OCI-LY3 (cell line): ENCODE data around the gene F2RL3.

Experiments
- H2AFZ ChIP-seq: fragments of 200-600, 300-600 bp; shearing (Covaris generic); 2 replicates; pipeline ENCODE4 v1.6.0; 2014; ENCODE audit warnings: antibody characterized with exemption, low read depth, low read length
- H3K27ac ChIP-seq: fragments of 200-600, 300-600 bp; sonication (generic); 2 replicates; pipeline ENCODE4 v1.5.1; 2014; ENCODE audit warnings: mild to moderate bottlenecking, low read length, moderate library complexity, mixed read lengths
- H3K27me3 ChIP-seq: fragments of 200-600, 300-600 bp; sonication (generic); 2 replicates; pipeline ENCODE4 v1.6.1; 2014; ENCODE audit warnings: low read depth, low read length, mixed read lengths
- H3K36me3 ChIP-seq: fragments of 200-600, 300-600 bp; sonication (generic); replicated peaks from 2 replicates; pipeline ENCODE3; 2014; ENCODE audit warnings: low read depth, low read length, mixed read lengths
- H3K4me1 ChIP-seq: fragments of 300-600, 200-600 bp; sonication (generic); 2 replicates; pipeline ENCODE4 v1.6.1; 2014; ENCODE audit warnings: low read length, mixed read lengths
- H3K4me2 ChIP-seq: fragments of 200-600, 300-600 bp; sonication (generic); 2 replicates; pipeline ENCODE4 v1.6.1; 2014; ENCODE audit warnings: low read length, mixed read lengths
- H3K4me3 ChIP-seq: fragments of 300-600, 200-600 bp; sonication (generic); 2 replicates; pipeline ENCODE4 v1.5.1; 2014; ENCODE audit warnings: antibody characterized with exemption, mild to moderate bottlenecking, low read length, moderate library complexity
- H3K79me2 ChIP-seq: fragments of 300-600, 200-600 bp; shearing (Covaris generic); 2 replicates; pipeline ENCODE4 v1.6.1; 2014; ENCODE audit warnings: mild to moderate bottlenecking, low read length, mixed read lengths
- H3K9ac ChIP-seq: fragments of 300-600, 200-600 bp; shearing (Covaris generic); 2 replicates; pipeline ENCODE4 v1.6.0; 2014; ENCODE audit warnings: mild to moderate bottlenecking, low read length, moderate library complexity
- H3K9me3 ChIP-seq: fragments of 200-600, 300-600 bp; shearing (Covaris generic); 2 replicates; pipeline ENCODE4 v1.6.1; 2014; ENCODE audit warnings: low read length, mixed read lengths; ENCODE audit not compliant: insufficient read depth
- H4K20me1 ChIP-seq: fragments of 200-600, 300-600 bp; sonication (generic); 2 replicates; pipeline ENCODE4 v1.6.1; 2016; ENCODE audit warnings: low read length, mixed read lengths; ENCODE audit not compliant: insufficient read depth
- CTCF ChIP-seq: fragments of 200-600, 300-600 bp; sonication (generic); IDR thresholded peaks from 2 replicates; pipeline ENCODE4 v1.5.1; 2014; ENCODE audit warnings: antibody characterized with exemption, low read length, low read depth
- EZH2phosphoT487 ChIP-seq: fragments of 200-600 bp; shearing (Covaris generic); IDR thresholded peaks from 2 replicates; pipeline ENCODE4 v1.6.1; 2018; ENCODE audit warnings: antibody characterized with exemption, mixed run types, low read depth

F2RL3 gene

GRCh38 chr19:16861834-16862233, 27.0 kb upstream of the F2RL3 start:
- H3K4me2 ChIP-seq: no peak overlapping the region
- no peak overlapping the region for H2AFZ ChIP-seq
- H3K79me2 ChIP-seq: no peaks in the 10 kb centered on the region
- no peaks in the 10 kb centered on the region for H3K27me3 ChIP-seq
- TF ChIP-seq EZH2phosphoT487 (no peak), CTCF (no peak)
- H3K9me3 ChIP-seq: no peaks in the 10 kb centered on the region
- no peak overlapping the region for H3K27ac ChIP-seq
- peaks cover 17% of the 10 kb centered on the region for H3K36me3 ChIP-seq
- H4K20me1 ChIP-seq: no peaks in the 10 kb centered on the region
- peaks cover 6% of the 10 kb centered on the region; the same call in 1 of the 2 replicates for H3K4me1 ChIP-seq
- no peak overlapping the region for H3K9ac ChIP-seq
- no peak overlapping the region for H3K4me3 ChIP-seq

DNA sequence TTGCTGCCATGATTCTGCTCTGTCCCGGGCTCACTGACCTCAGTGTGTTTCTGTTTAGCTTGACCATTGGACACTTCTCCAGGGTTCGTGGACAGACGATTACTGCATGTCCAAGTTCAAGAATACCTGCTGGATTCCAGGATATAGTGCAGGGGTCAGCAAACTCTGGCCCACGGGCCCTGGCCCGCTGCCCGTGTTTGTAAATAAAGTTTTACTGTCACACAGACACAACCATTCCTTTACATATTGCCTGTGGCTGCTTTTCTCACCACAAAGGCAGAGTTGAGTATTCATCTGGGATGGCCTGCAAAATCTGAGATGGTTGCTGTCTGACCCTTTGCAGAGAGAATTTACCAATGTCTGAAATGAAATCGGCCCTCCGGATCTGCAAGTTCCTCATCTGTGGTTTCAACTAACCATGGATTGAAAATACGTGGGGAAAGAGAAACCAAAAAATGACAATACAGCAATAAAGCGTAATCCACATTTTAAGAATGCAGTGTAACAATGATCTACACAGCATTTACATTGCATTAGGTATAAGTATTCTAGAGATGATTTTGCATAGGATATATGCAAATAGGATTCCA, 25.9 kb upstream of the F2RL3 start:
- H3K9ac ChIP-seq: no peak overlapping the region
- peaks cover 6% of the 10 kb centered on the region; the same call in 1 of the 2 replicates for H3K4me1 ChIP-seq
- no peaks in the 10 kb centered on the region for H3K79me2 ChIP-seq
- no peaks in the 10 kb centered on the region for H4K20me1 ChIP-seq
- no peak for TF ChIP-seq EZH2phosphoT487
- no peak for TF ChIP-seq CTCF
- H3K36me3 ChIP-seq: peaks cover 27% of the 10 kb centered on the region
- H3K27ac ChIP-seq: no peak overlapping the region
- no peak overlapping the region for H2AFZ ChIP-seq
- no peak overlapping the region for H3K4me3 ChIP-seq
- H3K9me3 ChIP-seq: no peaks in the 10 kb centered on the region
- no peak overlapping the region for H3K4me2 ChIP-seq
- no peaks in the 10 kb centered on the region for H3K27me3 ChIP-seq

GRCh38 chr19:16867211-16867610, 21.6 kb upstream of the F2RL3 start:
- no peak for TF ChIP-seq EZH2phosphoT487
- no peak for TF ChIP-seq CTCF
- Histone ChIP-seq H2AFZ (no peak overlapping the region), H3K9me3 (no peaks in the 10 kb centered on the region), H3K27me3 (no peaks in the 10 kb centered on the region), H3K36me3 (peaks cover 46% of the 10 kb centered on the region), H4K20me1 (no peaks in the 10 kb centered on the region), H3K79me2 (no peaks in the 10 kb centered on the region), H3K4me2 (no peak overlapping the region), H3K9ac (no peak overlapping the region), H3K27ac (no peak overlapping the region), H3K4me3 (no peak overlapping the region), H3K4me1 (peaks cover 6% of the 10 kb centered on the region; the same call in 1 of the 2 replicates)

- Histone ChIP-seq H3K27ac (no peak overlapping the region), H3K9ac (no peak overlapping the region), H3K4me1 (no peaks in the 10 kb centered on the region), H3K4me2 (no peak overlapping the region), H4K20me1 (no peaks in the 10 kb centered on the region), H3K4me3 (no peak overlapping the region), H3K79me2 (no peaks in the 10 kb centered on the region), H2AFZ (no peak overlapping the region), H3K36me3 (peaks cover 45% of the 10 kb centered on the region), H3K9me3 (no peaks in the 10 kb centered on the region), H3K27me3 (no peaks in the 10 kb centered on the region)
- no peak for TF ChIP-seq EZH2phosphoT487
Observed at GRCh38 chr19:16868423-16869130, 20.2 kb upstream of the F2RL3 start.
